ENCODE measurements around the gene TRMT10B.
A peak's percentile ranks its signal among the peaks of the same experiment; 100 is the strongest.
"Not testable (repeated sequence)": the region's sequence is repeated elsewhere in the genome, so short reads cannot be mapped to it uniquely, and the experiment has no call there.

TRMT10B gene

GRCh38 chr9:37800631-37801286 is 47.2 kb downstream of the TRMT10B start, which contains the start of gene DCAF10:
Gene DCAF10, plus strand, starts transcription at chr9:37800797. Its CDS starts 70 bp downstream, at chr9:37800867.
- DNase-seq (ENCODE audit: low read depth in 2 of 2, low spot score in 1 of 2) = peak; percentile 77 to 82

GRCh38 chr9:37801287-37801850 is 47.8 kb downstream of the TRMT10B start:
- no peak for DNase-seq (ENCODE audit: low read depth in 2 of 2, low spot score in 1 of 2)

- DNase-seq (ENCODE audit: low read depth in 2 of 2, low spot score in 1 of 2) = no peak
These were observed 48.5 kb downstream of the TRMT10B start for GRCh38 chr9:37801959-37802711.

- DNase-seq (ENCODE audit: low read depth in 2 of 2, low spot score in 1 of 2) = no peak
These were observed 52.7 kb downstream of the TRMT10B start for GRCh38 chr9:37806271-37806670.

GRCh38 chr9:37809676-37810075 is 56.1 kb downstream of the TRMT10B start:
- not testable (repeated sequence) for DNase-seq (ENCODE audit: low read depth in 2 of 2, low spot score in 1 of 2)

GRCh38 chr9:37811906-37812476 is 58.4 kb downstream of the TRMT10B start:
- no peak for DNase-seq (ENCODE audit: low read depth in 2 of 2, low spot score in 1 of 2)

GRCh38 chr9:37812773-37813379 is 59.3 kb downstream of the TRMT10B start:
- no peak for DNase-seq (ENCODE audit: low read depth in 2 of 2, low spot score in 1 of 2)

GRCh38 chr9:37818849-37819248 is 65.2 kb downstream of the TRMT10B start:
- DNase-seq (ENCODE audit: low read depth in 2 of 2, low spot score in 1 of 2) = no peak

GRCh38 chr9:37820142-37820541 is 66.5 kb downstream of the TRMT10B start:
- DNase-seq (ENCODE audit: low read depth in 2 of 2, low spot score in 1 of 2) = no peak

- not testable (repeated sequence) for DNase-seq (ENCODE audit: low read depth in 2 of 2, low spot score in 1 of 2)
These were observed 71.6 kb downstream of the TRMT10B start for GRCh38 chr9:37825174-37825573.

- DNase-seq (ENCODE audit: low read depth in 2 of 2, low spot score in 1 of 2) = no peak
These were observed 74.0 kb downstream of the TRMT10B start for GRCh38 chr9:37827483-37828165.

All from stimulated activated CD8-positive, alpha-beta memory T cell treated with anti-CD3 and anti-CD28 coated beads, Interleukin-4, amount 100 ng/mL, for 1 hour (primary cell).